Measurements from ENCODE around the gene FBN3. TPM values are rescaled to one million over a fixed set of nuclear protein-coding genes. Genes with fewer than 3 reads are reported as not detected.
"Not testable (repeated sequence)": the region's sequence is repeated elsewhere in the genome, so short reads cannot be mapped to it uniquely, and the experiment has no call there.

FBN3 gene
- polyA plus RNA-seq, 10 donors = 5.9 to 17.6 (median 9.7) TPM

- DNase-seq = no peak
Measured at GRCh38 chr19:8120636-8121480, 28.5 kb downstream of the FBN3 start.

- DNase-seq = no peak
Measured at GRCh38 chr19:8117991-8118390, 31.4 kb downstream of the FBN3 start.

GRCh38 chr19:8116437-8117293, 32.7 kb downstream of the FBN3 start:
- no peak for DNase-seq

- DNase-seq = no peak
Measured at GRCh38 chr19:8115805-8116396, 33.5 kb downstream of the FBN3 start.

- DNase-seq = no peak
Measured at GRCh38 chr19:8113017-8113416, 36.4 kb downstream of the FBN3 start.

- DNase-seq = no peak
Measured at GRCh38 chr19:8111376-8111775, 38.0 kb downstream of the FBN3 start.

GRCh38 chr19:8110931-8111330, 38.5 kb downstream of the FBN3 start:
- DNase-seq = no peak

GRCh38 chr19:8109890-8110662, 39.3 kb downstream of the FBN3 start:
- no peak for DNase-seq

GRCh38 chr19:8109455-8109854, 39.9 kb downstream of the FBN3 start:
- DNase-seq = no peak

- no peak for DNase-seq
Measured at GRCh38 chr19:8108560-8109445, 40.6 kb downstream of the FBN3 start.

GRCh38 chr19:8107301-8107903, 42.0 kb downstream of the FBN3 start:
- DNase-seq = no peak

- no peak for DNase-seq
Measured at GRCh38 chr19:8105471-8105870, 43.9 kb downstream of the FBN3 start.

- DNase-seq = not testable (repeated sequence)
Measured at GRCh38 chr19:8101910-8102309, 47.5 kb downstream of the FBN3 start.

- DNase-seq = no peak
Measured at GRCh38 chr19:8101311-8101710, 48.1 kb downstream of the FBN3 start.

GRCh38 chr19:8097681-8098567, 51.5 kb downstream of the FBN3 start:
- DNase-seq = no peak

- no peak for DNase-seq
Measured at GRCh38 chr19:8097198-8097597, 52.2 kb downstream of the FBN3 start.

GRCh38 chr19:8096071-8096470, 53.3 kb downstream of the FBN3 start:
- no peak for DNase-seq

GRCh38 chr19:8095354-8095886, 54.0 kb downstream of the FBN3 start:
- no peak for DNase-seq

GRCh38 chr19:8094336-8094735, 55.1 kb downstream of the FBN3 start:
- DNase-seq = no peak

Measured in muscle of back (tissue), 11 donors.